Stimulated activated CD8-positive, alpha-beta memory T cell treated with anti-CD3 and anti-CD28 coated beads, Interleukin-7, amount 100 ng/mL, for 1 hour (primary cell): ENCODE data around the gene ATP6V1B1.
A peak's percentile ranks its signal among the peaks of the same experiment; 100 is the strongest.

ENCODE experiments used
- DNase-seq, 2 donors: peaks; one replicate each; pipeline ENCODE4 v3.0.0-alpha.2; 2020; ENCODE audit warnings: low read depth in 2 of 2

ATP6V1B1 gene

GRCh38 chr2:70901227-70902066, 34.3 kb upstream of the ATP6V1B1 start:
- DNase-seq, result no peak

GRCh38 chr2:70902067-70902442, 33.6 kb upstream of the ATP6V1B1 start:
- no peak for DNase-seq

GRCh38 chr2:70902579-70902978, 33.1 kb upstream of the ATP6V1B1 start:
- no peak for DNase-seq

GRCh38 chr2:70903171-70903570, 32.5 kb upstream of the ATP6V1B1 start:
- no peak for DNase-seq

GRCh38 chr2:70903641-70904340, 31.9 kb upstream of the ATP6V1B1 start:
- no peak for DNase-seq

- no peak for DNase-seq
Measured at GRCh38 chr2:70904371-70905216, 31.1 kb upstream of the ATP6V1B1 start.

GRCh38 chr2:70905443-70906421, 30.0 kb upstream of the ATP6V1B1 start:
- DNase-seq, result no peak

- DNase-seq, result no peak
Measured at GRCh38 chr2:70906439-70907005, 29.2 kb upstream of the ATP6V1B1 start.

- no peak for DNase-seq
Measured at GRCh38 chr2:70907130-70908057, 28.3 kb upstream of the ATP6V1B1 start.

GRCh38 chr2:70916291-70916690, 19.4 kb upstream of the ATP6V1B1 start:
- DNase-seq, result no peak

GRCh38 chr2:70918016-70918415, 17.7 kb upstream of the ATP6V1B1 start:
- DNase-seq, result no peak

GRCh38 chr2:70919672-70920366, 15.9 kb upstream of the ATP6V1B1 start:
- peak; percentile 27 to 56 for DNase-seq

GRCh38 chr2:70920367-70920715, 15.4 kb upstream of the ATP6V1B1 start:
- no peak for DNase-seq

- no peak for DNase-seq
Measured at GRCh38 chr2:70921031-70921430, 14.7 kb upstream of the ATP6V1B1 start.

GRCh38 chr2:70921839-70922234, 13.9 kb upstream of the ATP6V1B1 start:
- no peak for DNase-seq

- no peak for DNase-seq
Measured at GRCh38 chr2:70922235-70923234, 13.2 kb upstream of the ATP6V1B1 start.

- DNase-seq, result no peak
Measured at GRCh38 chr2:70923378-70924015, 12.2 kb upstream of the ATP6V1B1 start.
